GM18502 (cell line): ENCODE measurements around the gene SYT8.

Experiments used
- ATAC-seq: cut with Tn5 transposase; IDR thresholded peaks from one replicate; pipeline ENCODE4 v1.9.1; 2021; ENCODE audit warnings: mild to moderate bottlenecking; ENCODE audit not compliant: unreplicated experiment, poor library complexity

The SYT8 gene

GRCh38 chr11:1830322-1831223 is 4.2 kb upstream of the SYT8 start:
- no peak for ATAC-seq

GRCh38 chr11:1831338-1832210 is 3.2 kb upstream of the SYT8 start:
- ATAC-seq = no peak

- no peak for ATAC-seq
Observed at GRCh38 chr11:1832211-1832919, 2.4 kb upstream of the SYT8 start.

GRCh38 chr11:1832920-1833295 is 1.9 kb upstream of the SYT8 start:
- no peak for ATAC-seq

GRCh38 chr11:1834062-1834610 is 654 bp upstream of the SYT8 start:
- no peak for ATAC-seq

- no peak for ATAC-seq
Observed at GRCh38 chr11:1835671-1836010, 851 bp downstream of the SYT8 start.

- no peak for ATAC-seq
Observed at GRCh38 chr11:1836011-1836945, 1.5 kb downstream of the SYT8 start.

GRCh38 chr11:1837171-1838076 is 2.6 kb downstream of the SYT8 start:
- peak; percentile 74 for ATAC-seq

- ATAC-seq = peak; percentile 14
Observed at GRCh38 chr11:1838077-1838425, 3.3 kb downstream of the SYT8 start.

- no peak for ATAC-seq
Observed at GRCh38 chr11:1838426-1839144, 3.8 kb downstream of the SYT8 start, which contains the start of gene TNNI2. TSS of gene TNNI2 (plus strand) at chr11:1838981. CDS start at chr11:1839697, 716 bp downstream.

GRCh38 chr11:1839204-1839923 is 4.6 kb downstream of the SYT8 start:
- ATAC-seq = no peak

GRCh38 chr11:1839924-1840779 is 5.4 kb downstream of the SYT8 start:
- ATAC-seq = peak; percentile 45

- ATAC-seq = no peak
Observed at GRCh38 chr11:1840780-1841480, 6.1 kb downstream of the SYT8 start.

GRCh38 chr11:1841511-1842148 is 6.8 kb downstream of the SYT8 start:
- no peak for ATAC-seq
